Loucy (cell line): Measurements from ENCODE around the gene ARID4A.
A peak's percentile ranks its signal among the peaks of the same experiment; 100 is the strongest.
"Not testable (repeated sequence)": the region's sequence is repeated elsewhere in the genome, so short reads cannot be mapped to it uniquely, and the experiment has no call there.

ENCODE experiments used
- H2AFZ ChIP-seq: fragments of 200-600 bp; sonication (generic); 2 replicates; pipeline ENCODE4 v1.6.0; 2016; ENCODE audit warnings: antibody characterized with exemption, mild to moderate bottlenecking, low read length, moderate library complexity
- H3F3A ChIP-seq: fragments of 200-600 bp; 2 replicates; pipeline ENCODE4 v1.6.0; 2016; ENCODE audit warnings: antibody characterized with exemption, low read depth, mild to moderate bottlenecking
- H3K27me3 ChIP-seq: fragments of 200-600 bp; sonication (generic); 2 replicates; pipeline ENCODE4 v1.6.1; 2014; ENCODE audit warnings: low read length, mild to moderate bottlenecking; ENCODE audit not compliant: insufficient read depth, poor library complexity, severe bottlenecking
- H3K36me3 ChIP-seq: fragments of 200-600 bp; sonication (generic); 2 replicates; pipeline ENCODE4 v1.6.1; 2016; ENCODE audit warnings: low read length; ENCODE audit not compliant: insufficient read depth
- H3K4me1 ChIP-seq: fragments of 200-600 bp; sonication (generic); 2 replicates; pipeline ENCODE4 v1.5.1; 2014; ENCODE audit warnings: low read length, mild to moderate bottlenecking; ENCODE audit not compliant: insufficient read depth, poor library complexity, severe bottlenecking
- H3K4me2 ChIP-seq: fragments of 200-600 bp; sonication (generic); 2 replicates; pipeline ENCODE4 v1.6.0; 2014; ENCODE audit warnings: antibody characterized with exemption, low read length, low read depth, mild to moderate bottlenecking; ENCODE audit not compliant: poor library complexity, severe bottlenecking
- H3K4me3 ChIP-seq: fragments of 200-600 bp; sonication (generic); 2 replicates; pipeline ENCODE4 v1.5.1; 2014; ENCODE audit warnings: low read length, mild to moderate bottlenecking, mixed read lengths; ENCODE audit not compliant: poor library complexity, severe bottlenecking
- H3K79me2 ChIP-seq: fragments of 200-600 bp; sonication (generic); 2 replicates; pipeline ENCODE4 v1.6.1; 2014; ENCODE audit warnings: low read length; ENCODE audit not compliant: insufficient read depth
- H3K9ac ChIP-seq: fragments of 200-600 bp; sonication (generic); 2 replicates; pipeline ENCODE4 v1.6.0; 2014; ENCODE audit warnings: mild to moderate bottlenecking, low read depth, low read length, moderate library complexity; ENCODE audit not compliant: poor library complexity, severe bottlenecking
- H3K9me2 ChIP-seq: fragments of 200-600 bp; sonication (generic); replicated peaks from 2 replicates; pipeline ENCODE4 v1.6.1; 2016; ENCODE audit warnings: low read depth, low read length, mixed read lengths
- H3K9me3 ChIP-seq: fragments of 200-600 bp; sonication (generic); 2 replicates; pipeline ENCODE4 v1.6.1; 2014; ENCODE audit warnings: mild to moderate bottlenecking, antibody characterized with exemption, low read length, low read depth; ENCODE audit not compliant: insufficient read depth
- H4K20me1 ChIP-seq: fragments of 200-600 bp; sonication (generic); 2 replicates; pipeline ENCODE4 v1.6.0; 2014; ENCODE audit warnings: antibody characterized with exemption, low read length, mild to moderate bottlenecking; ENCODE audit not compliant: insufficient read depth, poor library complexity, severe bottlenecking
- EZH2phosphoT487 ChIP-seq: fragments of 200-600 bp; IDR thresholded peaks from 2 replicates; pipeline ENCODE4 v1.6.1; 2018; ENCODE audit warnings: antibody characterized with exemption, mild to moderate bottlenecking, moderate library complexity, borderline replicate concordance
- TF ChIP-seq, protein P1 (sequence below): fragments of 200-600 bp; sonication (generic); conservative IDR thresholded peaks from 2 replicates; pipeline ENCODE4 v1.5.1; 2014; ENCODE audit warnings: mild to moderate bottlenecking, antibody characterized with exemption, low read length

Gene ARID4A

GRCh38 chr14:58298477-58299400 is at the start of gene ARID4A:
TSS of gene ARID4A (plus strand) at chr14:58298555. CDS start at chr14:58299855, 1,300 bp downstream.
- TF ChIP-seq, protein P1, sequence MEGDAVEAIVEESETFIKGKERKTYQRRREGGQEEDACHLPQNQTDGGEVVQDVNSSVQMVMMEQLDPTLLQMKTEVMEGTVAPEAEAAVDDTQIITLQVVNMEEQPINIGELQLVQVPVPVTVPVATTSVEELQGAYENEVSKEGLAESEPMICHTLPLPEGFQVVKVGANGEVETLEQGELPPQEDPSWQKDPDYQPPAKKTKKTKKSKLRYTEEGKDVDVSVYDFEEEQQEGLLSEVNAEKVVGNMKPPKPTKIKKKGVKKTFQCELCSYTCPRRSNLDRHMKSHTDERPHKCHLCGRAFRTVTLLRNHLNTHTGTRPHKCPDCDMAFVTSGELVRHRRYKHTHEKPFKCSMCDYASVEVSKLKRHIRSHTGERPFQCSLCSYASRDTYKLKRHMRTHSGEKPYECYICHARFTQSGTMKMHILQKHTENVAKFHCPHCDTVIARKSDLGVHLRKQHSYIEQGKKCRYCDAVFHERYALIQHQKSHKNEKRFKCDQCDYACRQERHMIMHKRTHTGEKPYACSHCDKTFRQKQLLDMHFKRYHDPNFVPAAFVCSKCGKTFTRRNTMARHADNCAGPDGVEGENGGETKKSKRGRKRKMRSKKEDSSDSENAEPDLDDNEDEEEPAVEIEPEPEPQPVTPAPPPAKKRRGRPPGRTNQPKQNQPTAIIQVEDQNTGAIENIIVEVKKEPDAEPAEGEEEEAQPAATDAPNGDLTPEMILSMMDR: no peak
- TF ChIP-seq EZH2phosphoT487: no peak
- Histone ChIP-seq H3K4me2 (peak within 1 kb of the TSS; percentile 96), H3K9ac (peak within 1 kb of the TSS; percentile 81), H3K4me1 (peaks cover 37% of the 10 kb centered on the region), H3K27me3 (no peaks in the 10 kb centered on the region), H3F3A (no peaks in the 10 kb centered on the region), H3K79me2 (peaks cover 83% of the 10 kb centered on the region), H4K20me1 (peaks cover 60% of the 10 kb centered on the region), H3K4me3 (peak within 1 kb of the TSS; percentile 90), H3K9me3 (no peaks in the 10 kb centered on the region), H3K36me3 (peaks cover 13% of the 10 kb centered on the region; the same call in 1 of the 2 replicates), H2AFZ (peak within 1 kb of the TSS; percentile 90), H3K9me2 (no peaks in the 10 kb centered on the region)

- peak overlapping the region; percentile 30 for H3K4me2 ChIP-seq
- no peak for TF ChIP-seq EZH2phosphoT487
- TF ChIP-seq, protein P1: no peak
- H3K4me1 ChIP-seq: peaks cover 31% of the 10 kb centered on the region
- no peaks in the 10 kb centered on the region for H3F3A ChIP-seq
- no peak overlapping the region for H2AFZ ChIP-seq
- no peaks in the 10 kb centered on the region for H3K9me3 ChIP-seq
- peaks cover 29% of the 10 kb centered on the region; the same call in 1 of the 2 replicates for H3K36me3 ChIP-seq
- H3K4me3 ChIP-seq: no peak overlapping the region
- peaks cover 82% of the 10 kb centered on the region for H3K79me2 ChIP-seq
- H4K20me1 ChIP-seq: peaks cover 57% of the 10 kb centered on the region
- H3K27me3 ChIP-seq: no peaks in the 10 kb centered on the region
- H3K9me2 ChIP-seq: no peaks in the 10 kb centered on the region
- H3K9ac ChIP-seq: no peak overlapping the region
These were observed 48.7 kb upstream of the ARID4A start for GRCh38 chr14:58249611-58250010.

- TF ChIP-seq EZH2phosphoT487: no peak
- TF ChIP-seq, protein P1: no peak
- no peaks in the 10 kb centered on the region for H3K27me3 ChIP-seq
- no peaks in the 10 kb centered on the region for H3K4me1 ChIP-seq
- H2AFZ ChIP-seq: no peak overlapping the region
- no peaks in the 10 kb centered on the region for H3K9me2 ChIP-seq
- peaks cover 17% of the 10 kb centered on the region for H4K20me1 ChIP-seq
- peaks cover 9% of the 10 kb centered on the region; the same call in 1 of the 2 replicates for H3K79me2 ChIP-seq
- H3K4me2 ChIP-seq: no peak overlapping the region
- H3F3A ChIP-seq: no peaks in the 10 kb centered on the region
- H3K9ac ChIP-seq: no peak overlapping the region
- H3K36me3 ChIP-seq: peaks cover 76% of the 10 kb centered on the region; the same call in 1 of the 2 replicates
- no peak overlapping the region for H3K4me3 ChIP-seq
- no peaks in the 10 kb centered on the region for H3K9me3 ChIP-seq
These were observed 40.2 kb upstream of the ARID4A start for GRCh38 chr14:58258156-58258555.

- not testable (repeated sequence) for H3K4me2 ChIP-seq, H3F3A ChIP-seq
- peaks cover 91% of the 10 kb centered on the region for H3K36me3 ChIP-seq
These were observed 36.4 kb upstream of the ARID4A start for GRCh38 chr14:58262005-58262404.

More at GRCh38 chr14:58262005-58262404, 36.4 kb upstream of the ARID4A start:
- H3K27me3 ChIP-seq, H3K4me3 ChIP-seq, H3K4me1 ChIP-seq, H3K9me3 ChIP-seq, H3K9me2 ChIP-seq, H3K9ac ChIP-seq, H2AFZ ChIP-seq: not testable (repeated sequence)
- Histone ChIP-seq H3K79me2 (peaks cover 10% of the 10 kb centered on the region; the same call in 1 of the 2 replicates), H4K20me1 (peaks cover 24% of the 10 kb centered on the region)
